ENCODE measurements around the gene ADH7.

ADH7 gene

DNA sequence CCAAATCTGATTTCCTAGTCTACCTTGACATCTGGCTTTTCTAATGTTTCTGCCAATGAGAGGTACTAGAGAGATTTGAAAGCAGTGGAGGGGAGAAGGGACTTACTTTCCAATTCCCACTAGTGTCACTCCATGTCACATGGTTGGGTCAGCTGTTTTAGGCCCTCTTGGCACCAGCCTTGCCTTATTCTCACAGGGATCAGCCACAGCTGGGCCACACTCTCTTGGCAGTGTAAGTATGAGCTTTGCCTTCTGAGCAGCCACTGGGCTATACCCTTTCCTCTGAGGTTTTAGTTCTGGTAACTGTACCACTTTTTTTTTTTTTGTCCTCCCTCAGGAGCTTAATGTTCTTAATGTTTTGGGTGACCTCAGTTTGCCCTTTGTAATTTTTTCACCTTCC is 72.4 kb downstream of the ADH7 start:
- TF ChIP-seq, protein P1, sequence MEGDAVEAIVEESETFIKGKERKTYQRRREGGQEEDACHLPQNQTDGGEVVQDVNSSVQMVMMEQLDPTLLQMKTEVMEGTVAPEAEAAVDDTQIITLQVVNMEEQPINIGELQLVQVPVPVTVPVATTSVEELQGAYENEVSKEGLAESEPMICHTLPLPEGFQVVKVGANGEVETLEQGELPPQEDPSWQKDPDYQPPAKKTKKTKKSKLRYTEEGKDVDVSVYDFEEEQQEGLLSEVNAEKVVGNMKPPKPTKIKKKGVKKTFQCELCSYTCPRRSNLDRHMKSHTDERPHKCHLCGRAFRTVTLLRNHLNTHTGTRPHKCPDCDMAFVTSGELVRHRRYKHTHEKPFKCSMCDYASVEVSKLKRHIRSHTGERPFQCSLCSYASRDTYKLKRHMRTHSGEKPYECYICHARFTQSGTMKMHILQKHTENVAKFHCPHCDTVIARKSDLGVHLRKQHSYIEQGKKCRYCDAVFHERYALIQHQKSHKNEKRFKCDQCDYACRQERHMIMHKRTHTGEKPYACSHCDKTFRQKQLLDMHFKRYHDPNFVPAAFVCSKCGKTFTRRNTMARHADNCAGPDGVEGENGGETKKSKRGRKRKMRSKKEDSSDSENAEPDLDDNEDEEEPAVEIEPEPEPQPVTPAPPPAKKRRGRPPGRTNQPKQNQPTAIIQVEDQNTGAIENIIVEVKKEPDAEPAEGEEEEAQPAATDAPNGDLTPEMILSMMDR (IDR thresholded peaks at IDR 0.05; ENCODE audit: low read depth, low read length, missing control alignments) = no peak
- no peak for DNase-seq (ENCODE audit: low read depth)
- H3K4me3 ChIP-seq (ENCODE audit: low read depth, low read length) = no peak overlapping the region
